Uterus (tissue), 2 donors: Measurements from ENCODE around the gene CFAP126.

Experiments used
- CTCF ChIP-seq, 4 experiments: fragments of 200-600 bp in 2 of 4; fragments of 450-650 bp in 2 of 4; sonication (generic) in 2 of 4; IDR thresholded peaks; one replicate each; pipeline ENCODE4 v1.5.1; 2016 to 2019; ENCODE audit warnings: antibody characterized with exemption in 4 of 4, mild to moderate bottlenecking in 2 of 4, moderate library complexity in 1 of 4
- POLR2A ChIP-seq, 2 donors: fragments of 450-650 bp; IDR thresholded peaks; one replicate each; pipeline ENCODE4 v1.6.1; 2016; ENCODE audit warnings: antibody characterized with exemption in 2 of 2, mild to moderate bottlenecking in 1 of 2, moderate library complexity in 1 of 2

GRCh38 chr1:161333166-161333565 is 34.5 kb downstream of the CFAP126 start:
- TF ChIP-seq CTCF (IDR thresholded peaks at IDR 0.05), result no peak
- TF ChIP-seq POLR2A (IDR thresholded peaks at IDR 0.05), result no peak
